ACHN (cell line): ENCODE measurements around the gene STK32B.
"Not testable (repeated sequence)": the region's sequence is repeated elsewhere in the genome, so short reads cannot be mapped to it uniquely, and the experiment has no call there.

Experiments used
- DNase-seq: peaks from one replicate; pipeline ENCODE4 v3.0.0-alpha.2; 2015
- in situ Hi-C: cut with HindIII; loops from 2 replicates; pipeline ENCODE4 v1.10.0; 2017; ENCODE audit warnings: low sequenced_read_pairs, low pct_ligation_motif_present, low pct_unique_long_range_greater_than_20kb

STK32B gene

GRCh38 chr4:5052204-5052702 is 973 bp downstream of the STK32B start:
- peak; percentile 55 for DNase-seq
- in situ Hi-C loops: no loop called here

GRCh38 chr4:5052726-5053425 is 1.6 kb downstream of the STK32B start:
- DNase-seq: no peak
- in situ Hi-C loops: no loop called here

- DNase-seq: peak; percentile 75
- in situ Hi-C loops: no loop called here
Measured at GRCh38 chr4:5054532-5054931, 3.3 kb downstream of the STK32B start.

- DNase-seq: no peak
- in situ Hi-C loops: no loop called here
Measured at GRCh38 chr4:5055411-5055810, 4.1 kb downstream of the STK32B start.

- in situ Hi-C loops: no loop called here
- DNase-seq: no peak
Measured at GRCh38 chr4:5066101-5066500, 14.8 kb downstream of the STK32B start.

- in situ Hi-C loops, DNase-seq: not testable (repeated sequence)
Measured at GRCh38 chr4:5066968-5067367, 15.7 kb downstream of the STK32B start.

GRCh38 chr4:5067908-5068307 is 16.6 kb downstream of the STK32B start:
- in situ Hi-C loops: no loop called here
- DNase-seq: no peak

- in situ Hi-C loops: no loop called here
- no peak for DNase-seq
Measured at GRCh38 chr4:5069901-5070300, 18.6 kb downstream of the STK32B start.

GRCh38 chr4:5072948-5073347 is 21.7 kb downstream of the STK32B start:
- no peak for DNase-seq
- in situ Hi-C loops: no loop called here

- in situ Hi-C loops: no loop called here
- no peak for DNase-seq
Measured at GRCh38 chr4:5078009-5078408, 26.7 kb downstream of the STK32B start.

GRCh38 chr4:5079581-5079980 is 28.3 kb downstream of the STK32B start:
- DNase-seq: no peak
- in situ Hi-C loops: no loop called here

GRCh38 chr4:5081441-5081999 is 30.2 kb downstream of the STK32B start:
- DNase-seq: no peak
- in situ Hi-C loops: no loop called here

GRCh38 chr4:5082376-5082775 is 31.1 kb downstream of the STK32B start:
- in situ Hi-C loops: no loop called here
- DNase-seq: no peak

GRCh38 chr4:5084911-5085475 is 33.7 kb downstream of the STK32B start:
- DNase-seq: no peak
- in situ Hi-C loops: no loop called here

GRCh38 chr4:5086535-5086934 is 35.3 kb downstream of the STK32B start:
- in situ Hi-C loops: no loop called here
- DNase-seq: no peak

GRCh38 chr4:5096261-5096660 is 45.0 kb downstream of the STK32B start:
- no peak for DNase-seq
- in situ Hi-C loops: no loop called here

- DNase-seq: no peak
- in situ Hi-C loops: no loop called here
Measured at GRCh38 chr4:5098176-5098575, 46.9 kb downstream of the STK32B start.

- DNase-seq: no peak
- in situ Hi-C loops: no loop called here
Measured at GRCh38 chr4:5100336-5100735, 49.1 kb downstream of the STK32B start.

GRCh38 chr4:5100986-5101385 is 49.7 kb downstream of the STK32B start:
- no peak for DNase-seq
- in situ Hi-C loops: no loop called here

- no peak for DNase-seq
Measured at GRCh38 chr4:5101571-5101970, 50.3 kb downstream of the STK32B start.

More at GRCh38 chr4:5101571-5101970, 50.3 kb downstream of the STK32B start:
- in situ Hi-C loops: no loop called here
